K562 (cell line): ENCODE measurements around the gene HDAC7. TPM values are rescaled to one million over a fixed set of nuclear protein-coding genes. Genes with fewer than 3 reads are reported as not detected.
A peak's percentile ranks its signal among the peaks of the same experiment; 100 is the strongest.

Source experiments
- ADNP ChIP-seq: fragments of 200-800 bp; sonication (Bioruptor generic); IDR thresholded peaks from 2 replicates; pipeline ENCODE4 v1.6.1; 2016; ENCODE audit warnings: missing genetic modification characterization, missing compliant biosample characterization
- CBX2 ChIP-seq: fragments of 200-600 bp; sonication (generic); IDR thresholded peaks from one replicate; pipeline ENCODE4 v1.6.1; 2012; ENCODE audit warnings: mild to moderate bottlenecking, low read length, inconsistent platforms; ENCODE audit not compliant: insufficient read depth, poor library complexity, severe bottlenecking
- ETS2 ChIP-seq: IDR thresholded peaks from 2 replicates; pipeline ENCODE4 v1.6.1; 2016; ENCODE audit warnings: borderline replicate concordance, missing genetic modification characterization, mild to moderate bottlenecking, moderate library complexity, missing compliant biosample characterization; ENCODE audit not compliant: poor library complexity, severe bottlenecking
- HEY1 ChIP-seq: fragments of 250-450 bp; sonication (Bioruptor Pico); IDR thresholded peaks from 2 replicates; pipeline ENCODE4 v1.5.0; 2020; ENCODE audit warnings: mild to moderate bottlenecking, moderate library complexity, borderline replicate concordance
- NFYB ChIP-seq: IDR thresholded peaks from 2 replicates; pipeline ENCODE4 v1.6.1; 2011; ENCODE audit warnings: mild to moderate bottlenecking, moderate library complexity; ENCODE audit not compliant: insufficient read length; ENCODE audit errors: extremely low read depth
- REST ChIP-seq, 2 experiments: fragments of 450-650 bp; formaldehyde crosslinking in 1 of 2; IDR thresholded peaks; 2 replicates each; pipeline versions ENCODE4 v1.4.0 to v1.6.1; 2014 to 2020; ENCODE audit warnings: mild to moderate bottlenecking in 2 of 2, borderline replicate concordance in 1 of 2, low read depth in 1 of 2
- SREBF1 ChIP-seq: fragments of 150-350 bp; IDR thresholded peaks from 2 replicates; pipeline ENCODE4 v1.6.1; 2014; ENCODE audit warnings: antibody characterized with exemption, low read depth, low read length, borderline replicate concordance
- TEAD4 ChIP-seq, 2 experiments: sonication (generic) in 1 of 2; formaldehyde crosslinking in 1 of 2; IDR thresholded peaks; 2 replicates each; pipeline versions ENCODE4 v1.6.1 to v1.8.0; 2012 to 2022; ENCODE audit warnings: borderline replicate concordance in 1 of 2, inconsistent platforms in 1 of 2, low read length in 1 of 2, mild to moderate bottlenecking in 1 of 2, missing genetic modification reagents in 1 of 2
- USF1 ChIP-seq: sonication (generic); formaldehyde crosslinking; IDR thresholded peaks from 2 replicates; pipeline ENCODE4 v1.9.0; 2022; ENCODE audit warnings: mild to moderate bottlenecking, missing genetic modification reagents
- ZNF146 ChIP-seq: IDR thresholded peaks from one replicate; pipeline ENCODE4 v1.6.1; 2018; ENCODE audit warnings: missing compliant biosample characterization; ENCODE audit not compliant: unreplicated experiment
- polyA plus RNA-seq, 8 experiments: library from polyadenylated mRNA; depleted of rRNA in 4 of 8; stranded (reverse) in 5 of 8; unstranded in 3 of 8; fragments of >200 nt; fragmentation: Nextera tagmentation in 2 of 8; fragmentation: Illumina TruSeq in 1 of 8; extraction: Ambion mirVana in 2 of 8; extraction: Trizol in 1 of 8; gene quantifications; 2 replicates each; pipeline versions ENCODE4 v1.2.1 to v1.2.3, GENCODE V29; 2011 to 2014; ENCODE audit warnings: inconsistent platforms in 1 of 8, missing spikeins in 1 of 8
- total RNA-seq, 7 experiments: library from RNA; depleted of rRNA in 6 of 7; stranded (reverse); fragments of >200 nt in 6 of 7; fragmentation: Illumina TruSeq in 2 of 7; extraction: Trizol in 2 of 7; gene quantifications; 2 replicates each; pipeline versions ENCODE4 v1.2.1 to v1.2.3, GENCODE V29; 2011 to 2021; ENCODE audit warnings: low replicate concordance in 1 of 7
- TF ChIP-seq, protein P1 (sequence below): fragments of 250-450 bp; sonication (Bioruptor Pico); IDR thresholded peaks from 2 replicates; pipeline ENCODE4 v1.8.0; 2022; ENCODE audit warnings: inconsistent platforms, mild to moderate bottlenecking, moderate library complexity, borderline replicate concordance
- TF ChIP-seq, protein P2 (sequence below): fragments of 450-650 bp; conservative IDR thresholded peaks from 2 replicates; pipeline ENCODE4 v1.6.1; 2016; ENCODE audit warnings: missing genetic modification characterization, low read depth, mild to moderate bottlenecking, missing compliant biosample characterization, moderate library complexity

HDAC7 gene
- total and polyA plus RNA-seq, 9 of the 15 experiments (the other 6 are each of a cell fraction or from before 2014, with no cell fraction given): 2.5 to 129 (median 31.1) TPM

DNA sequence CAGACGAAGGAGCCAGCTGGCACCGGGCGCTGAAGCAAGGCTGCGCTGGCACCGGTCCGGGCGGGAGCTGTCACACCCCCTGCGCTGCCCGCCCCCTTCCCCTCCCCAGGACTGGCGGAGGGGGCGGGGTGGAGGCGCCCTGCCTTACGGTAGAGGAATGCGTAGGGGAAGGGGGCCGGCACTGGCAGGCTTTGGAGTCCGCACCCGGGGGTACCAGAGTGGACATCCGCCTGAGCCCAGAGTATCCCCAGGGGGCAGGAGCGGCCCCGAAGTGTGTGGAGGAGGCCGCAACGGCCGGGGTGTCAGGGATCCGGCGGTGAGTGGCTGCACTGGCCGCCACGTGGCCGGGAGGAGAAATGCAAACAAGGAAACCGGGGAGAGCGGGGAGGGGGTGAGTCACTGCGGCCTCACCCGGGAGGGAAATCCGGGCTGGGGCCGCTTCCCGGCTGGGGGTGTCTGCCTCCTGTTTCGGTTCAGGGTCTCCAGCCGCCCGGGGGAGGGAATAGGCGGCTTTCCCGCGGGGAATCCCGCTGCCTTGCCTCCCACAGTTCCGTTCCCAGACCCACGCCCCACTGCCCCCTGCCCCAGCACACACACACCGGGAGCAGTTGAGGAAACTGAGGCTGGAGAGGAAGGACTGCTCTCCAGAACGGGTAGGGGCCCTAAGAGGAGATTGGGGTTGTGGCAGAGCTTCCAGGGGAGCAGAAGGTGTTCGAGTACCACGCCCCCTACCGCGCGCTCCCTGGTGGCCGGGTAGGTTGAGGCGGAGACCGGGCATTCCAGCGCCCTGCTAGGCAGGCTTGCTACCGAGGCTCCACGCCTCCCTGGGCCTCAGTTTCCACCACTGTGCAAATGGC, 60.6 kb downstream of the HDAC7 start, which contains the start of gene RAPGEF3 (continued):
- TF ChIP-seq REST (IDR thresholded peaks at IDR 0.05; ENCODE audit: borderline replicate concordance): peak; percentile 20
- TF ChIP-seq REST (CRISPR knock-in tag; IDR thresholded peaks at IDR 0.05; ENCODE audit: low read depth): no peak
- no peak for TF ChIP-seq HEY1
- TF ChIP-seq ZNF146 (CRISPR knock-in tag): no peak
- no peak for TF ChIP-seq ADNP
- TF ChIP-seq SREBF1: no peak
- no peak for TF ChIP-seq CBX2
- TF ChIP-seq ETS2 (tag): no peak
- no peak for TF ChIP-seq TEAD4 (IDR thresholded peaks at IDR 0.05; ENCODE audit: low read length)
- TF ChIP-seq TEAD4 (CRISPR knock-in tag; IDR thresholded peaks at IDR 0.05; ENCODE audit: borderline replicate concordance): no peak
- peak; percentile 87 for TF ChIP-seq USF1 (CRISPR knock-in tag)
- TF ChIP-seq, protein P1, sequence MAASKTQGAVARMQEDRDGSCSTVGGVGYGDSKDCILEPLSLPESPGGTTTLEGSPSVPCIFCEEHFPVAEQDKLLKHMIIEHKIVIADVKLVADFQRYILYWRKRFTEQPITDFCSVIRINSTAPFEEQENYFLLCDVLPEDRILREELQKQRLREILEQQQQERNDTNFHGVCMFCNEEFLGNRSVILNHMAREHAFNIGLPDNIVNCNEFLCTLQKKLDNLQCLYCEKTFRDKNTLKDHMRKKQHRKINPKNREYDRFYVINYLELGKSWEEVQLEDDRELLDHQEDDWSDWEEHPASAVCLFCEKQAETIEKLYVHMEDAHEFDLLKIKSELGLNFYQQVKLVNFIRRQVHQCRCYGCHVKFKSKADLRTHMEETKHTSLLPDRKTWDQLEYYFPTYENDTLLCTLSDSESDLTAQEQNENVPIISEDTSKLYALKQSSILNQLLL (CRISPR knock-in tag): no peak
- TF ChIP-seq, protein P2, sequence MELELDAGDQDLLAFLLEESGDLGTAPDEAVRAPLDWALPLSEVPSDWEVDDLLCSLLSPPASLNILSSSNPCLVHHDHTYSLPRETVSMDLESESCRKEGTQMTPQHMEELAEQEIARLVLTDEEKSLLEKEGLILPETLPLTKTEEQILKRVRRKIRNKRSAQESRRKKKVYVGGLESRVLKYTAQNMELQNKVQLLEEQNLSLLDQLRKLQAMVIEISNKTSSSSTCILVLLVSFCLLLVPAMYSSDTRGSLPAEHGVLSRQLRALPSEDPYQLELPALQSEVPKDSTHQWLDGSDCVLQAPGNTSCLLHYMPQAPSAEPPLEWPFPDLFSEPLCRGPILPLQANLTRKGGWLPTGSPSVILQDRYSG (tag): no peak; the same call in 1 of the 2 replicates
- TF ChIP-seq NFYB: no peak
